Measurements from ENCODE around the gene GRAMD1C. TPM values are rescaled to one million over a fixed set of nuclear protein-coding genes. Genes with fewer than 3 reads are reported as not detected.

GRAMD1C gene
- total RNA-seq, 2 experiments from 2014 or later = 0.29 to 0.61 TPM

GRCh38 chr3:113910966-113911365 is 72.4 kb downstream of the GRAMD1C start:
- ChIA-PET POLR2A (no interaction called here), CTCF (interaction anchor here (1.2 to 7.4 kb wide), 2 partner anchors 67 to 174 kb away, joined by 6 to 70 read pairs; no protein-coding TSS in a partner anchor)
- Mint-ChIP-seq H3K9me3 (no peaks in the 10 kb centered on the region), H3K4me3 (no peak overlapping the region), H3K4me1 (ENCODE audit: low read depth) (peaks cover 2% of the 10 kb centered on the region), H3K27me3 (no peaks in the 10 kb centered on the region), H3K36me3 (ENCODE audit: low read depth) (no peaks in the 10 kb centered on the region), H3K27ac (no peak overlapping the region)
- intact Hi-C loops (cut with micrococcal nuclease) = loop anchor here (5.0 kb wide), 1 partner anchor 174 kb away; no protein-coding TSS in a partner anchor
- ATAC-seq (no peak), DNase-seq (no peak)
- TF ChIP-seq CTCF (IDR thresholded peaks at IDR 0.05) = no peak

- DNase-seq (peak; percentile 58), ATAC-seq (peak; percentile 97)
- peak; percentile 70 for TF ChIP-seq CTCF (IDR thresholded peaks at IDR 0.05)
- Mint-ChIP-seq H3K36me3 (ENCODE audit: low read depth) (no peaks in the 10 kb centered on the region), H3K4me3 (no peak overlapping the region), H3K27ac (no peak overlapping the region), H3K9me3 (no peaks in the 10 kb centered on the region), H3K4me1 (ENCODE audit: low read depth) (peaks cover 2% of the 10 kb centered on the region), H3K27me3 (no peaks in the 10 kb centered on the region)
- ChIA-PET CTCF (interaction anchor here (0.7 to 7.4 kb wide), 14 partner anchors 8 to 176 kb away, joined by 3 to 70 read pairs (median 6); partner anchors contain the start of gene GRAMD1C), POLR2A (interaction anchor here (1.2 to 1.3 kb wide), 2 partner anchors 68 to 167 kb away, joined by 3 to 4 read pairs; no protein-coding TSS in a partner anchor)
- intact Hi-C loops (cut with micrococcal nuclease) = loop anchor here (1.0 to 5.0 kb wide), 2 partner anchors 74 to 175 kb away; partner anchors contain the start of gene GRAMD1C
These were observed 74.1 kb downstream of the GRAMD1C start for GRCh38 chr3:113912552-113913236.

- Mint-ChIP-seq H3K27ac (no peak overlapping the region), H3K36me3 (ENCODE audit: low read depth) (no peaks in the 10 kb centered on the region), H3K4me3 (no peak overlapping the region), H3K27me3 (no peaks in the 10 kb centered on the region), H3K4me1 (ENCODE audit: low read depth) (peaks cover 2% of the 10 kb centered on the region), H3K9me3 (no peaks in the 10 kb centered on the region)
- no peak for TF ChIP-seq CTCF (IDR thresholded peaks at IDR 0.05)
- intact Hi-C loops (cut with micrococcal nuclease) = loop anchor here (5.0 kb wide), 1 partner anchor 177 kb away; no protein-coding TSS in a partner anchor
- POLR2A ChIA-PET = no interaction called here
- ATAC-seq (no peak), DNase-seq (no peak)
- CTCF ChIA-PET = interaction anchor here (0.7 to 7.4 kb wide), 5 partner anchors 70 to 381 kb away, joined by 3 to 70 read pairs (median 6); no protein-coding TSS in a partner anchor
These were observed 76.1 kb downstream of the GRAMD1C start for GRCh38 chr3:113914646-113915045.

- intact Hi-C loops (cut with micrococcal nuclease) = no loop called here
- Mint-ChIP-seq H3K9me3 (peaks cover 20% of the 10 kb centered on the region), H3K27ac (no peak overlapping the region), H3K4me3 (no peak overlapping the region), H3K36me3 (ENCODE audit: low read depth) (peaks cover 8% of the 10 kb centered on the region), H3K4me1 (ENCODE audit: low read depth) (peaks cover 2% of the 10 kb centered on the region), H3K27me3 (peaks cover 8% of the 10 kb centered on the region)
- POLR2A ChIA-PET = interaction anchor here (0.6 kb wide), 1 partner anchor 53 kb away, joined by 3 read pairs; no protein-coding TSS in a partner anchor
- no peak for DNase-seq
- no peak for ATAC-seq
- no peak for TF ChIP-seq CTCF (IDR thresholded peaks at IDR 0.05)
- CTCF ChIA-PET = interaction anchor here (1.5 kb wide), 1 partner anchor 83 kb away, joined by 3 read pairs; no protein-coding TSS in a partner anchor
These were observed 89.0 kb downstream of the GRAMD1C start for GRCh38 chr3:113927556-113927955.

- no peak for TF ChIP-seq CTCF (IDR thresholded peaks at IDR 0.05)
- no peaks in the 10 kb centered on the region for H3K9me3 Mint-ChIP-seq
- peaks cover 14% of the 10 kb centered on the region for H3K4me1 Mint-ChIP-seq (ENCODE audit: low read depth)
- no peak for ATAC-seq
- intact Hi-C loops (cut with micrococcal nuclease) = no loop called here
- H3K36me3 Mint-ChIP-seq (ENCODE audit: low read depth) = no peaks in the 10 kb centered on the region
- ChIA-PET CTCF (no interaction called here), POLR2A (no interaction called here)
- no peak overlapping the region for H3K27ac Mint-ChIP-seq
- H3K27me3 Mint-ChIP-seq = peaks cover 31% of the 10 kb centered on the region
- DNase-seq = no peak
- peak overlapping the region; percentile 76 for H3K4me3 Mint-ChIP-seq
These were observed 108.2 kb downstream of the GRAMD1C start for GRCh38 chr3:113946831-113947230.
